SU-DHL-6 (cell line): Measurements from ENCODE around the gene FRK.

ENCODE experiments used
- CTCF ChIP-seq: fragments of 200-600 bp; sonication (generic); IDR thresholded peaks from one replicate; pipeline ENCODE4 v1.5.1; 2017; ENCODE audit warnings: antibody characterized with exemption, mild to moderate bottlenecking, low read length, moderate library complexity; ENCODE audit not compliant: insufficient read depth, poor library complexity, severe bottlenecking
- EZH2phosphoT487 ChIP-seq: fragments of 200-600 bp; sonication (generic), shearing (Covaris generic); conservative IDR thresholded peaks from 2 replicates; pipeline ENCODE4 v1.6.1; 2018; ENCODE audit warnings: mild to moderate bottlenecking, antibody characterized with exemption, low read length, moderate library complexity, mixed read lengths

DNA sequence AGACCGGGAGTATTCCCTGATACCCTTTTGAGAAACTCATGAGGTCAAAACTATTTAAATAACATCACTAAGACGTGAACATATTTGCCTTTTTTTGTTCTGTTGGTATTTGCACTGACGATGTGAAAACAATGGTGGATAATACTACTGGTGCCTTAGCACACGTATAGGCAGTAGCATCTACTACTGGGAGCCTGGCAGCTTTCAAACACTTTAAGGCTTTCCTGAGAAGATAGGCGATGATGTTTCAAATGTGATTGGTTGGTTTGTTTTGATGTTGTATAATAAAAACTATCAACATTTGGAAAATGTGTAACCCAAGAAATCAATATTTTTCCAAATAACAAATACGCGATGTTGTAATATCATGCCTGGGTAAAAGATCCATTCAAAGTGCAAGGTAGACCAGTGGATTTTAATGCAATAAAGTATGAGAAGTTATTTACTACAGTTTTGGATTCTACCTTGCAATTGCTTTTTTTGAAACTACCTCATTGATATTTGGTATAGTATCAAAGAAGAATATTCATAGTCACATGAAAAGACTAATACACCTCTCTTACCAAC, 166.2 kb downstream of the FRK start:
- no peak for TF ChIP-seq CTCF
- TF ChIP-seq EZH2phosphoT487: no peak
